AG09309 (cell line): ENCODE data around the gene FSTL4.

Experiments
- DNase-seq: peaks from one replicate; pipeline ENCODE4 v3.0.0-alpha.2; 2010; ENCODE audit warnings: low read depth
- H3K4me3 ChIP-seq: 2 replicates; pipeline ENCODE4 v1.5.1; 2011; ENCODE audit warnings: mild to moderate bottlenecking, low read depth, low read length, moderate library complexity; ENCODE audit not compliant: control insufficient read depth
- CTCF ChIP-seq: IDR thresholded peaks from 2 replicates; pipeline ENCODE4 v1.5.1; 2011; ENCODE audit warnings: mild to moderate bottlenecking, low read depth, low read length, inconsistent platforms; ENCODE audit not compliant: insufficient read depth, control insufficient read depth; ENCODE audit errors: missing control alignments

Gene FSTL4

DNA sequence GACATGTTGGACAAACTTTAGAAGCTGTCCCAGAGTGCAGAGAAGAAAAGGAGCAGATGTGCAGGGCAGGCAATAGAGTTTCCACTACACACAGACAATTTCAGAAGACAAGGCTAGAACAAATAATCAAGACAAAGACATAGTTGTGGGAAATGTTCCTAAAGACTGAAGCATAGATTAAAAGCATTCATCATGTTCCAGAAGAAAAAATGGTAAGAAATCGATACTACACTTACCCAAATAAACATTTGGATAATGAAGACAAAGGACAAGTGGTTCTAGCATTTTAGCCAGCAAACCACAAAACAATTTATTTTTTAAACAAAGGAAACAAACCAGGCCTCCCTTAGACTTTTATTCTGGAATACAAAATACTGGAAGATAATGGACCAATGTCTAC lies 97.9 kb downstream of the FSTL4 start:
- H3K4me3 ChIP-seq = no peak overlapping the region
- TF ChIP-seq CTCF = no peak
- no peak for DNase-seq

DNA sequence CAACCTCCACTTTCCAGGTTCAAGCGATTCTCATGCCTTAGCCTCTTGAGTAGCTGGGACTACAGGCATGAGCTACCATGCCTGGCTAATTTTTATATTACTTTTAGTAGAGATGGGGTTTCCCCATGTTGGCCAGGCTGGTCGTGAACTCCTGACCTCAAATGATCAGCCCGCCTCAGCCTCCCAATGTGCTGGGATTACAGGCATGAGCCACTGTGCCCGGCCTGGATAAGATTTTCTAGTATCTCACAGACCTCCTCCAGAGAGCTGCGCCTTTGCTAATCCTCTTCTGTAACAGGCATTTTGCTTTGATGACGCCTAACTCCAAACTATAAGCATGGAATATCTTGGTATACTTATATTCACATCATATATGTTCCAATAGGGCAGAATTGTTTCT lies 99.4 kb downstream of the FSTL4 start:
- no peak overlapping the region for H3K4me3 ChIP-seq
- TF ChIP-seq CTCF = no peak
- no peak for DNase-seq

GRCh38 chr5:133511653-133512235 lies 100.6 kb downstream of the FSTL4 start:
- no peak overlapping the region for H3K4me3 ChIP-seq
- no peak for TF ChIP-seq CTCF
- no peak for DNase-seq

GRCh38 chr5:133510634-133511262 lies 101.6 kb downstream of the FSTL4 start:
- no peak overlapping the region for H3K4me3 ChIP-seq
- TF ChIP-seq CTCF = no peak
- no peak for DNase-seq

DNA sequence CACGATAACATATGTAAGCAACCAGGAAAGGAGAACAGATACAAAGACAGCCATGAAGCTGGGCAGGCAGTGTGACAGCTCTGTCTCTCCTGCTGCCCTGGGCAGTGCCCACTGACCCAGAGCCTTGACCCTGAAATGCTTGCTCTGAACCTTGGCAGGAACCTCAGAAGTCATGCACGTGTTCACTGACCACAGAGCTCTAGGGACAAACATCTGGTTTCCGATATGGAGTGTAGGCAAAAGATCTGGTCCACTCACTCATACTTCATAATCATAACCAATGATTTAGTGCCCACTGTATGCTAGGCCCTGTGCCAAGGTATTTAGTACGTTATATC lies 102.6 kb downstream of the FSTL4 start:
- DNase-seq = no peak
- no peak overlapping the region for H3K4me3 ChIP-seq
- no peak for TF ChIP-seq CTCF

- H3K4me3 ChIP-seq = no peak overlapping the region
- TF ChIP-seq CTCF = no peak
- no peak for DNase-seq
These were observed 103.2 kb downstream of the FSTL4 start for GRCh38 chr5:133508845-133509741.
